HL-60 (cell line): ENCODE data around the gene C1orf167.

Experiments used
- GABPA ChIP-seq: IDR thresholded peaks from 2 replicates; pipeline ENCODE4 v1.6.1; 2012; ENCODE audit warnings: low read depth
- POLR2AphosphoS5 ChIP-seq: IDR thresholded peaks from 2 replicates; pipeline ENCODE4 v1.6.1; 2012; ENCODE audit warnings: low read depth
- SPI1 ChIP-seq: IDR thresholded peaks from 2 replicates; pipeline ENCODE4 v1.6.1; 2012; ENCODE audit warnings: low read depth, mild to moderate bottlenecking, borderline replicate concordance
- TF ChIP-seq, protein P1 (sequence below): IDR thresholded peaks from one replicate; pipeline ENCODE4 v1.5.1; 2011; ENCODE audit warnings: low read length, control low read depth, inconsistent platforms; ENCODE audit not compliant: insufficient read depth
- TF ChIP-seq, protein P2 (sequence below): IDR thresholded peaks from 2 replicates; pipeline ENCODE4 v1.6.1; 2012; ENCODE audit warnings: low read depth; ENCODE audit not compliant: insufficient replicate concordance

DNA sequence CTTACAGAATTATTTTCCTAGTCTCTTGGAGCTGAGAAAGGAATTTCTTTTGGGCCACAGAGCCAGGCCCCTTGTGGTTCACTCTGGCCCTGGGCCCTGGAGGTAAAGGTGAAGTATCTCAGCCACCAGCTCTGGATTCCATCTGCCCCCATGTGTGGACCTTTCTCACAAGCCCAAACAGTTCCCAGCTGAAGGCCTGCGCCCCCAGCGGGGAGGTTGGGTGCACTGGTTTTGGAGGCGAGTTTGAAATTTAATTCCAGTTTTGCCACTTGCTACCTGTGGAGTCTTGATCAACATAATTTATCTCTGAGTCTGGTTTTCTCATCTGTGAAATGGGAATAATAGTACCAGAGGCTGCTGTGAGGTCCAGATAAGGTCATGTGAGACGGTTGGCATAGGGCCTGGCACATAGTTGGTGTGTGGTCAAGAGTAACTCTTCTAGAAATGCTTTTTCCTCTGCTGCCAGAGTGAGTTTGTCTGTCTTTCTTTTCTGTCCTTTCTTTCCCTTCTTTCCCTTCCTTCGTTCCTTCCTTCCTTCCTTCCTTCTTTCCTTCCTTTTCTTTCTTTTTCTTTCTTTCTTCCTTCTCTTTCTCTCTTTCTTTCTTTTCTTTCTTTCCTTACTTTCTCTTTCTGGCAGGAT is 20.0 kb upstream of the C1orf167 start:
- TF ChIP-seq, protein P1, sequence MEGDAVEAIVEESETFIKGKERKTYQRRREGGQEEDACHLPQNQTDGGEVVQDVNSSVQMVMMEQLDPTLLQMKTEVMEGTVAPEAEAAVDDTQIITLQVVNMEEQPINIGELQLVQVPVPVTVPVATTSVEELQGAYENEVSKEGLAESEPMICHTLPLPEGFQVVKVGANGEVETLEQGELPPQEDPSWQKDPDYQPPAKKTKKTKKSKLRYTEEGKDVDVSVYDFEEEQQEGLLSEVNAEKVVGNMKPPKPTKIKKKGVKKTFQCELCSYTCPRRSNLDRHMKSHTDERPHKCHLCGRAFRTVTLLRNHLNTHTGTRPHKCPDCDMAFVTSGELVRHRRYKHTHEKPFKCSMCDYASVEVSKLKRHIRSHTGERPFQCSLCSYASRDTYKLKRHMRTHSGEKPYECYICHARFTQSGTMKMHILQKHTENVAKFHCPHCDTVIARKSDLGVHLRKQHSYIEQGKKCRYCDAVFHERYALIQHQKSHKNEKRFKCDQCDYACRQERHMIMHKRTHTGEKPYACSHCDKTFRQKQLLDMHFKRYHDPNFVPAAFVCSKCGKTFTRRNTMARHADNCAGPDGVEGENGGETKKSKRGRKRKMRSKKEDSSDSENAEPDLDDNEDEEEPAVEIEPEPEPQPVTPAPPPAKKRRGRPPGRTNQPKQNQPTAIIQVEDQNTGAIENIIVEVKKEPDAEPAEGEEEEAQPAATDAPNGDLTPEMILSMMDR = no peak
- no peak for TF ChIP-seq POLR2AphosphoS5
- TF ChIP-seq GABPA = no peak
- TF ChIP-seq, protein P2, sequence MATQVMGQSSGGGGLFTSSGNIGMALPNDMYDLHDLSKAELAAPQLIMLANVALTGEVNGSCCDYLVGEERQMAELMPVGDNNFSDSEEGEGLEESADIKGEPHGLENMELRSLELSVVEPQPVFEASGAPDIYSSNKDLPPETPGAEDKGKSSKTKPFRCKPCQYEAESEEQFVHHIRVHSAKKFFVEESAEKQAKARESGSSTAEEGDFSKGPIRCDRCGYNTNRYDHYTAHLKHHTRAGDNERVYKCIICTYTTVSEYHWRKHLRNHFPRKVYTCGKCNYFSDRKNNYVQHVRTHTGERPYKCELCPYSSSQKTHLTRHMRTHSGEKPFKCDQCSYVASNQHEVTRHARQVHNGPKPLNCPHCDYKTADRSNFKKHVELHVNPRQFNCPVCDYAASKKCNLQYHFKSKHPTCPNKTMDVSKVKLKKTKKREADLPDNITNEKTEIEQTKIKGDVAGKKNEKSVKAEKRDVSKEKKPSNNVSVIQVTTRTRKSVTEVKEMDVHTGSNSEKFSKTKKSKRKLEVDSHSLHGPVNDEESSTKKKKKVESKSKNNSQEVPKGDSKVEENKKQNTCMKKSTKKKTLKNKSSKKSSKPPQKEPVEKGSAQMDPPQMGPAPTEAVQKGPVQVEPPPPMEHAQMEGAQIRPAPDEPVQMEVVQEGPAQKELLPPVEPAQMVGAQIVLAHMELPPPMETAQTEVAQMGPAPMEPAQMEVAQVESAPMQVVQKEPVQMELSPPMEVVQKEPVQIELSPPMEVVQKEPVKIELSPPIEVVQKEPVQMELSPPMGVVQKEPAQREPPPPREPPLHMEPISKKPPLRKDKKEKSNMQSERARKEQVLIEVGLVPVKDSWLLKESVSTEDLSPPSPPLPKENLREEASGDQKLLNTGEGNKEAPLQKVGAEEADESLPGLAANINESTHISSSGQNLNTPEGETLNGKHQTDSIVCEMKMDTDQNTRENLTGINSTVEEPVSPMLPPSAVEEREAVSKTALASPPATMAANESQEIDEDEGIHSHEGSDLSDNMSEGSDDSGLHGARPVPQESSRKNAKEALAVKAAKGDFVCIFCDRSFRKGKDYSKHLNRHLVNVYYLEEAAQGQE = no peak
- TF ChIP-seq SPI1 = no peak
